Measurements from ENCODE around the gene DAAM1.

DNA sequence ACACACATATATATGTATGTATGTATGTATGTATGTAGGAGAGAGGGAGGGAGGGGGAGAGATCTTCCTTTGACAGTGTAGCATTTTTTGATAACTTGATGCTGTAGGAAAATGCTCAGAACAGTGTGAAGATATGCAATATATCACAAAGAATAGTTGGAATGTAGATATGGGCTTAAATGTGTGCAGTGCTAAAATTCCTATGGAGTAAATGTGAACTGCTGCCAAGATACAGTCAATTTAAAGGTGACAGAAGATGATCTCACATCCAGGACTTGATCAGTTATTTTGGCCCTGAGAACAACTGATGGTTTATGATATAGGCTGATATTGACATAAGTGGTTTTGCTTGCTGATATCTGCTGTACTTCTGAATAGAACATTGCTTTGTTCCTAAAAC lies 84.2 kb downstream of the DAAM1 start:
- TF ChIP-seq, protein P1, sequence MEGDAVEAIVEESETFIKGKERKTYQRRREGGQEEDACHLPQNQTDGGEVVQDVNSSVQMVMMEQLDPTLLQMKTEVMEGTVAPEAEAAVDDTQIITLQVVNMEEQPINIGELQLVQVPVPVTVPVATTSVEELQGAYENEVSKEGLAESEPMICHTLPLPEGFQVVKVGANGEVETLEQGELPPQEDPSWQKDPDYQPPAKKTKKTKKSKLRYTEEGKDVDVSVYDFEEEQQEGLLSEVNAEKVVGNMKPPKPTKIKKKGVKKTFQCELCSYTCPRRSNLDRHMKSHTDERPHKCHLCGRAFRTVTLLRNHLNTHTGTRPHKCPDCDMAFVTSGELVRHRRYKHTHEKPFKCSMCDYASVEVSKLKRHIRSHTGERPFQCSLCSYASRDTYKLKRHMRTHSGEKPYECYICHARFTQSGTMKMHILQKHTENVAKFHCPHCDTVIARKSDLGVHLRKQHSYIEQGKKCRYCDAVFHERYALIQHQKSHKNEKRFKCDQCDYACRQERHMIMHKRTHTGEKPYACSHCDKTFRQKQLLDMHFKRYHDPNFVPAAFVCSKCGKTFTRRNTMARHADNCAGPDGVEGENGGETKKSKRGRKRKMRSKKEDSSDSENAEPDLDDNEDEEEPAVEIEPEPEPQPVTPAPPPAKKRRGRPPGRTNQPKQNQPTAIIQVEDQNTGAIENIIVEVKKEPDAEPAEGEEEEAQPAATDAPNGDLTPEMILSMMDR (IDR thresholded peaks at IDR 0.05) = no peak
- TF ChIP-seq POLR2A (IDR thresholded peaks at IDR 0.05) = no peak
